Astrocyte (in vitro differentiated cells and primary cell): ENCODE measurements around the gene UBALD2.

Source experiments
- EZH2 ChIP-seq: IDR thresholded peaks from 2 replicates; pipeline ENCODE4 v1.6.1; 2012; ENCODE audit warnings: mild to moderate bottlenecking, low read length, inconsistent platforms; ENCODE audit not compliant: insufficient read depth
- TF ChIP-seq, protein P1 (sequence below): IDR thresholded peaks from 2 replicates; pipeline ENCODE4 v1.5.1; 2011; ENCODE audit warnings: low read depth, mild to moderate bottlenecking, inconsistent platforms, low read length, moderate library complexity; ENCODE audit not compliant: insufficient read depth

DNA sequence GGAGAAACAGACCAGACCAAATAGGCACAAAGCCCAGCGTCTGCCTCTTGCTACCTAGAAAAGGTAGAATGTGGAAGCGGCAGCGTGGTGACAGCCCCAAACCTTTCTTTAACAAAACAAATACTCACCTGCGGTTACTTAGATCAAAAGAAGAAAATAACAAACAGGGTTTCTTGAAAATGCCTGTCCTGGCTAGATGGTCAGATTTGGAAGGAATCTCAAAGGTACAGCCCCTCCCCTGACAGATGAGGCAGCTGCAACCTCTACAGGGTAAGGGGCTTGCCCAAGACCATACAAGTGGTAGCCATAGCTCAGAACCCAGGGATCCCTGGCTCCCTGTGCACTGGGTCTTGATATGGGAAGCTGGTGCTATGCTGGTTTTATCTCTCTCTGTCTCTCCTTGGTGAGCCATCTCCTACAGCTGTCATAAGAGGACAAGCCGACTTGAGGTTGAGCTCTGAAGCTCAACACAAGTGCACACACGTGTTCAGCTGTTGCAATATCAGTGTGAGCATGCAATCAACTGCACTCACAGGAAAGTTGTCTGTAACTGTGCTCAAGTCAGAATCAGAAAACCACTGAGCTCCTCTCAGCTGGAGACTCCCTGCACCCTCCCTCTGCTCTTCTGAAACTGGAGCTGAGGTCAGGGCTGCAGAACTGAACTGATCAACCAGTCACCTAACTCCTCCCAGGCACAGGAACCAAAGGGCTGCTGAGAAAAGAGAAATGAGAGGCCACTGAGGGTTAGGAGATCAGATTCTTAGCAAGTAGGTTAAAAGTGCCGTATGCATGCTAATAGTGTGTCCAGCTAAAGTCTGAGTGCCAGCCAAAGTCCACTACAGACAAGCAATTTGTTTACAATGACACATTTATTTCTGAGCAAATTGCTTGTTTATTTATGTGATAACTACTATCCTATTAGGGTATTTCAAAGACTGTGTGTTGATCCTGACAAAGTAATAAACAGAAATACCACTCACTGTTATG lies 18.8 kb upstream of the UBALD2 start:
- TF ChIP-seq, protein P1, sequence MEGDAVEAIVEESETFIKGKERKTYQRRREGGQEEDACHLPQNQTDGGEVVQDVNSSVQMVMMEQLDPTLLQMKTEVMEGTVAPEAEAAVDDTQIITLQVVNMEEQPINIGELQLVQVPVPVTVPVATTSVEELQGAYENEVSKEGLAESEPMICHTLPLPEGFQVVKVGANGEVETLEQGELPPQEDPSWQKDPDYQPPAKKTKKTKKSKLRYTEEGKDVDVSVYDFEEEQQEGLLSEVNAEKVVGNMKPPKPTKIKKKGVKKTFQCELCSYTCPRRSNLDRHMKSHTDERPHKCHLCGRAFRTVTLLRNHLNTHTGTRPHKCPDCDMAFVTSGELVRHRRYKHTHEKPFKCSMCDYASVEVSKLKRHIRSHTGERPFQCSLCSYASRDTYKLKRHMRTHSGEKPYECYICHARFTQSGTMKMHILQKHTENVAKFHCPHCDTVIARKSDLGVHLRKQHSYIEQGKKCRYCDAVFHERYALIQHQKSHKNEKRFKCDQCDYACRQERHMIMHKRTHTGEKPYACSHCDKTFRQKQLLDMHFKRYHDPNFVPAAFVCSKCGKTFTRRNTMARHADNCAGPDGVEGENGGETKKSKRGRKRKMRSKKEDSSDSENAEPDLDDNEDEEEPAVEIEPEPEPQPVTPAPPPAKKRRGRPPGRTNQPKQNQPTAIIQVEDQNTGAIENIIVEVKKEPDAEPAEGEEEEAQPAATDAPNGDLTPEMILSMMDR = no peak
- TF ChIP-seq EZH2 = no peak
